A549 (cell line): Measurements from ENCODE around the gene B3GNT8. TPM values are rescaled to one million over a fixed set of nuclear protein-coding genes. Genes with fewer than 3 reads are reported as not detected.

Source experiments
- ATAC-seq, 2 experiments: fragments of 200-7000 bp in 1 of 2; fragments of >200 bp in 1 of 2; cut with Nextera tagmentation in 1 of 2; cut with Tn5 transposase in 1 of 2; 3 replicates each; pipeline versions ENCODE4 v1.8.0 to v1.9.1; 2018 to 2020; ENCODE audit warnings: mild to moderate bottlenecking in 1 of 2, moderate library complexity in 1 of 2
- CTCF ChIA-PET: fragments of 300-600 bp; sonication (Branson Sonifier 250); formaldehyde crosslinking; extraction: SDS; loops from one replicate; lab custom pipeline; 2021; ENCODE audit warnings: antibody characterized with exemption, inconsistent platforms; lab: Yijun Ruan, JAX
- POLR2A ChIA-PET: fragments of 350-600 bp; formaldehyde crosslinking; extraction: SDS; loops from one replicate; lab custom pipeline; 2021; ENCODE audit warnings: antibody characterized with exemption, inconsistent platforms; lab: Yijun Ruan, JAX
- DNase-seq, 2 experiments: peaks; one replicate each; pipeline versions ENCODE4 v3.0.0 to v3.0.0-alpha.2; 2011 to 2016; ENCODE audit warnings: low read depth in 1 of 2, low spot score in 1 of 2
- FAIRE-seq: peaks from 2 replicates; lab custom pipeline; 2011; peaks lifted over from hg19 to GRCh38; lab: Jason Lieb, UNC
- H3K27ac ChIP-seq, 2 experiments: fragments of >200 bp; sonication (Bioruptor Twin); formaldehyde crosslinking; 3 replicates each; pipeline ENCODE4 v1.5.1; 2016 to 2017
- H3K4me1 ChIP-seq: fragments of >200 bp; sonication (Bioruptor Twin); formaldehyde crosslinking; 3 replicates; pipeline ENCODE4 v1.6.1; 2016
- H3K4me2 ChIP-seq: fragments of >200 bp; sonication (Bioruptor Twin); formaldehyde crosslinking; 3 replicates; pipeline ENCODE4 v1.6.1; 2016
- H3K4me3 ChIP-seq: fragments of >200 bp; sonication (Bioruptor Twin); formaldehyde crosslinking; 3 replicates; pipeline ENCODE4 v1.5.1; 2016
- H3K9me3 ChIP-seq: fragments of >200 bp; sonication (Bioruptor Twin); formaldehyde crosslinking; 3 replicates; pipeline ENCODE4 v1.6.1; 2016
- BCL3 ChIP-seq: fragments of >200 bp; sonication (Bioruptor Twin); formaldehyde crosslinking; IDR thresholded peaks from 3 replicates; pipeline ENCODE4 v1.6.1; 2016
- BHLHE40 ChIP-seq: IDR thresholded peaks from 2 replicates; pipeline ENCODE4 v1.6.1; 2012; ENCODE audit warnings: low read depth, low read length, inconsistent platforms
- CBX2 ChIP-seq: fragments of 200-600 bp; sonication (generic); IDR thresholded peaks from 2 replicates; pipeline ENCODE4 v1.6.1; 2016; ENCODE audit warnings: low read depth, mild to moderate bottlenecking, borderline replicate concordance
- CBX8 ChIP-seq: fragments of 200-600 bp; sonication (generic); IDR thresholded peaks from 2 replicates; pipeline ENCODE4 v1.6.1; 2016
- CEBPB ChIP-seq, 2 experiments: fragments of >200 bp in 1 of 2; sonication (Bioruptor Twin) in 1 of 2; formaldehyde crosslinking in 1 of 2; IDR thresholded peaks; 2 replicates each; pipeline ENCODE4 v1.6.1; 2012 to 2016
- CTCF ChIP-seq: fragments of >200 bp; sonication (Bioruptor Twin); formaldehyde crosslinking; IDR thresholded peaks from 3 replicates; pipeline ENCODE4 v1.5.1; 2016
- E2F6 ChIP-seq: IDR thresholded peaks from 2 replicates; pipeline ENCODE4 v1.6.1; 2012; ENCODE audit warnings: low read depth, borderline replicate concordance
- HEYL ChIP-seq: fragments of 250-450 bp; sonication (Bioruptor Pico); IDR thresholded peaks from 2 replicates; pipeline ENCODE4 v1.8.0; 2021; ENCODE audit warnings: mild to moderate bottlenecking, moderate library complexity
- HMGXB4 ChIP-seq: fragments of 250-450 bp; sonication (Bioruptor Pico); IDR thresholded peaks from 2 replicates; pipeline ENCODE4 v1.5.0; 2021; ENCODE audit warnings: mild to moderate bottlenecking, moderate library complexity, borderline replicate concordance
- HOXA7 ChIP-seq: fragments of 250-450 bp; sonication (Bioruptor Pico); IDR thresholded peaks from 2 replicates; pipeline ENCODE4 v1.5.0; 2020; ENCODE audit warnings: mild to moderate bottlenecking, moderate library complexity
- HOXB5 ChIP-seq: fragments of 250-450 bp; sonication (Bioruptor Pico); IDR thresholded peaks from 2 replicates; pipeline ENCODE4 v1.5.0; 2020; ENCODE audit warnings: mild to moderate bottlenecking, moderate library complexity
- JUNB ChIP-seq: fragments of >200 bp; sonication (Bioruptor Twin); formaldehyde crosslinking; IDR thresholded peaks from 2 replicates; pipeline ENCODE4 v1.6.1; 2016
- KDM5A ChIP-seq: fragments of 200-600 bp; sonication (generic); IDR thresholded peaks from 2 replicates; pipeline ENCODE4 v1.6.1; 2016; ENCODE audit warnings: antibody characterized with exemption, mild to moderate bottlenecking
- MAFK ChIP-seq: fragments of 450-650 bp; IDR thresholded peaks from 2 replicates; pipeline ENCODE4 v1.6.1; 2014; ENCODE audit not compliant: partially characterized antibody
- NFE2L2 ChIP-seq: fragments of 150-350 bp; conservative IDR thresholded peaks from 2 replicates; pipeline ENCODE4 v1.6.1; 2014; ENCODE audit warnings: low read length
- NPAS2 ChIP-seq: fragments of 250-450 bp; sonication (Bioruptor Pico); IDR thresholded peaks from 2 replicates; pipeline ENCODE4 v1.8.0; 2022; ENCODE audit warnings: mild to moderate bottlenecking, moderate library complexity, borderline replicate concordance
- NR3C1 ChIP-seq: fragments of >200 bp; sonication (Bioruptor Twin); formaldehyde crosslinking; IDR thresholded peaks from 3 replicates; pipeline ENCODE4 v1.6.1; 2017
- PHF8 ChIP-seq: fragments of 200-600 bp; sonication (generic); IDR thresholded peaks from 2 replicates; pipeline ENCODE4 v1.6.1; 2016; ENCODE audit warnings: low read depth, mild to moderate bottlenecking, antibody characterized with exemption, moderate library complexity, borderline replicate concordance
- POLR2A ChIP-seq: IDR thresholded peaks from 2 replicates; pipeline ENCODE4 v1.6.1; 2012; ENCODE audit warnings: mild to moderate bottlenecking, low read length
- RAD21 ChIP-seq, 2 experiments: fragments of >200 bp in 1 of 2; sonication (Bioruptor Twin) in 1 of 2; formaldehyde crosslinking in 1 of 2; IDR thresholded peaks in 1 of 2; conservative IDR thresholded peaks in 1 of 2; 2 replicates in 1 of 2; 3 replicates in 1 of 2; pipeline ENCODE4 v1.6.1; 2012 to 2018; ENCODE audit warnings: inconsistent platforms in 1 of 2
- REST ChIP-seq: fragments of 200-600 bp; sonication (generic); IDR thresholded peaks from 2 replicates; pipeline ENCODE4 v1.6.1; 2016; ENCODE audit warnings: antibody characterized with exemption, mild to moderate bottlenecking, moderate library complexity
- SMC3 ChIP-seq: fragments of >200 bp; sonication (Bioruptor Twin); formaldehyde crosslinking; IDR thresholded peaks from 3 replicates; pipeline ENCODE4 v1.6.1; 2018; ENCODE audit warnings: inconsistent platforms
- ZFP36 ChIP-seq: fragments of 450-650 bp; IDR thresholded peaks from 2 replicates; pipeline ENCODE4 v1.6.1; 2014; ENCODE audit warnings: borderline replicate concordance; ENCODE audit not compliant: partially characterized antibody
- ZSCAN20 ChIP-seq: fragments of 250-450 bp; sonication (Bioruptor Pico); IDR thresholded peaks from 2 replicates; pipeline ENCODE4 v1.8.0; 2022; ENCODE audit warnings: mild to moderate bottlenecking, moderate library complexity
- WGBS: methylation state at CpG from one replicate; pipeline ENCODE4 v1.1.6; 2017; ENCODE audit errors: missing lambda C conversion rate; 5-methylcytosine and 5-hydroxymethylcytosine counted together
- polyA plus RNA-seq, 4 experiments: library from polyadenylated mRNA; depleted of rRNA in 3 of 4; stranded (reverse); fragments of >200 nt; fragmentation: RNase III in 1 of 4; extraction: RNeasy Plus Mini Kit Qiagen cat#74134 plus additional on column Dnase treatment in 1 of 4; gene quantifications; 2 replicates in 3 of 4; 3 replicates in 1 of 4; pipeline ENCODE4 v1.2.3, GENCODE V29; 2011 to 2017

Gene B3GNT8
- polyA plus RNA-seq, 2 of the 4 experiments (the other 2 are of a cell fraction), result not detected

GRCh38 chr19:41431426-41432386 lies 4.5 kb upstream of the B3GNT8 start:
- ATAC-seq (peak; percentile 32 to 42; a peak in 5 of 6 replicates), FAIRE-seq (peak; percentile 74), DNase-seq (peak in 1 of 2 experiments; percentile 58)
- no peak overlapping the region for H3K4me3 ChIP-seq
- H3K27ac ChIP-seq, result no peak overlapping the region
- H3K9me3 ChIP-seq, result no peaks in the 10 kb centered on the region
- H3K4me2 ChIP-seq, result no peak overlapping the region
- TF ChIP-seq NFE2L2 (no peak), NPAS2 (CRISPR knock-in tag) (no peak), HEYL (no peak), RAD21 (conservative IDR thresholded peaks at IDR 0.05 in 1 of 2, IDR thresholded peaks at IDR 0.05 in 1 of 2) (peak; percentile 56 to 68), CTCF (peak; percentile 56), ZFP36 (no peak), ZSCAN20 (no peak), CBX8 (no peak), BCL3 (no peak), REST (no peak), SMC3 (peak; percentile 30; the same call in 2 of the 3 replicates), HOXA7 (CRISPR knock-in tag) (no peak), BHLHE40 (no peak), E2F6 (no peak), PHF8 (no peak)
- ChIA-PET POLR2A (interaction anchor here (0.6 to 1.9 kb wide), 4 partner anchors 8 to 741 kb away, joined by 4 to 13 read pairs (median 6); partner anchors contain the start of genes B9D2, DMAC2 and NUMBL), CTCF (interaction anchor here (0.9 to 8.1 kb wide), 17 partner anchors 8 to 305 kb away, joined by 3 to 57 read pairs (median 7); partner anchors contain the start of gene DMAC2)
- 86% methylated on average over 23 of the region's 23 CpGs for WGBS
- H3K4me1 ChIP-seq, result no peaks in the 10 kb centered on the region

- Histone ChIP-seq H3K4me3 (no peak overlapping the region), H3K4me1 (no peaks in the 10 kb centered on the region), H3K27ac (no peak overlapping the region), H3K9me3 (no peaks in the 10 kb centered on the region)
- ATAC-seq (no peak), DNase-seq (no peak), FAIRE-seq (peak; percentile 77)
- ChIA-PET POLR2A (interaction anchor here (1.3 to 1.9 kb wide), 3 partner anchors 9 to 67 kb away, joined by 4 to 13 read pairs (median 6); partner anchors contain the start of genes B9D2 and DMAC2), CTCF (interaction anchor here (0.5 to 8.1 kb wide), 17 partner anchors 8 to 902 kb away, joined by 3 to 57 read pairs (median 7); partner anchors contain the start of gene DMAC2)
- WGBS, result 96% methylated on average over 6 of the region's 6 CpGs
- TF ChIP-seq CBX2 (no peak), HOXB5 (CRISPR knock-in tag) (no peak), CEBPB (IDR thresholded peaks at IDR 0.05) (no peak), NPAS2 (CRISPR knock-in tag) (no peak), MAFK (no peak), POLR2A (no peak), NR3C1 (no peak), JUNB (no peak), KDM5A (no peak), HMGXB4 (CRISPR knock-in tag) (no peak)
- TF ChIP-seq, all 56 proteins: peak for 0
- H3K4me2 ChIP-seq, result no peak overlapping the region
Measured at GRCh38 chr19:41430922-41431321, 3.7 kb upstream of the B3GNT8 start.
